OCI-LY1 (cell line): ENCODE results near the gene VTI1A.

Experiments used
- EZH2 ChIP-seq: fragments of 200-600 bp; sonication (generic), shearing (Covaris generic); IDR thresholded peaks from 2 replicates; pipeline ENCODE4 v1.8.0; 2017; ENCODE audit warnings: borderline replicate concordance, mixed run types, mild to moderate bottlenecking, antibody characterized with exemption, low read length, moderate library complexity, mixed read lengths
- TF ChIP-seq, protein P1 (sequence below): fragments of 200-600 bp; sonication (generic), shearing (Covaris generic); IDR thresholded peaks from 2 replicates; pipeline ENCODE4 v1.5.1; 2017; ENCODE audit warnings: mild to moderate bottlenecking, antibody characterized with exemption, low read length, moderate library complexity, mixed read lengths

DNA sequence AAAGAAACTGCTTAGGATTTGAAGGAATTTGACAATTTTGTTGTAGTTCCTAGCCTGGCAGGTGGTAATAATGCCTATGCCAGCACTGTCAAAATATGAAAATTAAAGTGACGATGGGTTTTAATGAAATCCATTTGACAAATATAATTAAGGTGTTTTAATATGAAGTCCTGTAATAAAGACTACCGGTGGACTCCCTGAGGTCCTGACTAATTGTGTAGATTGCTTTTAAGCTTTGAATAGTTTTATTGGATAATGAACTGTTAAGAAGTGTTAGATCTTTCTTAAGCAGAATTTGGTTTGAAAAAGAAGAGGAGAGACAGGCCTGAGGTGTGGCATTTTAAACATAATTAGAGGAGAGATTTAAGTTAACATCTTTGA is 197.2 kb downstream of the VTI1A start:
- TF ChIP-seq, protein P1, sequence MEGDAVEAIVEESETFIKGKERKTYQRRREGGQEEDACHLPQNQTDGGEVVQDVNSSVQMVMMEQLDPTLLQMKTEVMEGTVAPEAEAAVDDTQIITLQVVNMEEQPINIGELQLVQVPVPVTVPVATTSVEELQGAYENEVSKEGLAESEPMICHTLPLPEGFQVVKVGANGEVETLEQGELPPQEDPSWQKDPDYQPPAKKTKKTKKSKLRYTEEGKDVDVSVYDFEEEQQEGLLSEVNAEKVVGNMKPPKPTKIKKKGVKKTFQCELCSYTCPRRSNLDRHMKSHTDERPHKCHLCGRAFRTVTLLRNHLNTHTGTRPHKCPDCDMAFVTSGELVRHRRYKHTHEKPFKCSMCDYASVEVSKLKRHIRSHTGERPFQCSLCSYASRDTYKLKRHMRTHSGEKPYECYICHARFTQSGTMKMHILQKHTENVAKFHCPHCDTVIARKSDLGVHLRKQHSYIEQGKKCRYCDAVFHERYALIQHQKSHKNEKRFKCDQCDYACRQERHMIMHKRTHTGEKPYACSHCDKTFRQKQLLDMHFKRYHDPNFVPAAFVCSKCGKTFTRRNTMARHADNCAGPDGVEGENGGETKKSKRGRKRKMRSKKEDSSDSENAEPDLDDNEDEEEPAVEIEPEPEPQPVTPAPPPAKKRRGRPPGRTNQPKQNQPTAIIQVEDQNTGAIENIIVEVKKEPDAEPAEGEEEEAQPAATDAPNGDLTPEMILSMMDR = no peak
- no peak for TF ChIP-seq EZH2
